Suprapubic skin (tissue), 4 donors: ENCODE measurements around the gene RPS6KA2. TPM values are rescaled to one million over a fixed set of nuclear protein-coding genes. Genes with fewer than 3 reads are reported as not detected.

Experiments
- DNase-seq, 2 donors: peaks; one replicate each; pipeline ENCODE4 v3.0.0-alpha.2; 2019; ENCODE audit warnings: low spot score in 2 of 2
- H3K27ac ChIP-seq: fragments of 200-600 bp; sonication (generic); one replicate; pipeline ENCODE4 v1.5.1; 2019
- H3K27me3 ChIP-seq: fragments of 200-600 bp; sonication (generic); one replicate; pipeline ENCODE4 v1.5.1; 2019
- H3K36me3 ChIP-seq: fragments of 200-600 bp; sonication (generic); one replicate; pipeline ENCODE4 v1.5.1; 2019
- H3K4me1 ChIP-seq: fragments of 200-600 bp; sonication (generic); one replicate; pipeline ENCODE4 v1.5.1; 2019
- H3K4me3 ChIP-seq: fragments of 200-600 bp; sonication (generic); one replicate; pipeline ENCODE4 v1.5.1; 2019; ENCODE audit warnings: mild to moderate bottlenecking
- H3K9me3 ChIP-seq: fragments of 200-600 bp; sonication (generic); one replicate; pipeline ENCODE4 v1.5.1; 2019
- EP300 ChIP-seq: sonication (generic); formaldehyde crosslinking; IDR thresholded peaks from one replicate; pipeline ENCODE4 v1.6.1; 2017; ENCODE audit warnings: antibody characterized with exemption
- POLR2A ChIP-seq, 2 donors: fragments of 450-650 bp; IDR thresholded peaks; one replicate each; pipeline ENCODE4 v1.6.1; 2017; ENCODE audit warnings: antibody characterized with exemption in 2 of 2, mild to moderate bottlenecking in 2 of 2, moderate library complexity in 2 of 2
- POLR2AphosphoS5 ChIP-seq, 3 donors: sonication (generic); formaldehyde crosslinking; IDR thresholded peaks; one replicate each; pipeline ENCODE4 v1.6.1; 2017; ENCODE audit warnings: antibody characterized with exemption in 3 of 3
- WGBS: methylation state at CpG from one replicate; pipeline ENCODE4 v1.1.5; 2018; 5-methylcytosine and 5-hydroxymethylcytosine counted together
- total RNA-seq, 4 donors: library from RNA; depleted of rRNA; stranded (reverse); fragments of >200 nt; gene quantifications; one replicate each; pipeline ENCODE4 v1.1.0, GENCODE V29; 2016
- TF ChIP-seq, protein P1 (sequence below), 2 donors: fragments of 200-600 bp in 1 of 2; fragments of 450-650 bp in 1 of 2; sonication (generic) in 1 of 2; IDR thresholded peaks; one replicate each; pipeline ENCODE4 v1.5.1; 2016 to 2019; ENCODE audit warnings: antibody characterized with exemption in 2 of 2, mild to moderate bottlenecking in 1 of 2, moderate library complexity in 1 of 2

RPS6KA2 gene
- total RNA-seq, 4 donors from 2014 or later: 24.2 to 38.5 (median 32.3) TPM

DNA sequence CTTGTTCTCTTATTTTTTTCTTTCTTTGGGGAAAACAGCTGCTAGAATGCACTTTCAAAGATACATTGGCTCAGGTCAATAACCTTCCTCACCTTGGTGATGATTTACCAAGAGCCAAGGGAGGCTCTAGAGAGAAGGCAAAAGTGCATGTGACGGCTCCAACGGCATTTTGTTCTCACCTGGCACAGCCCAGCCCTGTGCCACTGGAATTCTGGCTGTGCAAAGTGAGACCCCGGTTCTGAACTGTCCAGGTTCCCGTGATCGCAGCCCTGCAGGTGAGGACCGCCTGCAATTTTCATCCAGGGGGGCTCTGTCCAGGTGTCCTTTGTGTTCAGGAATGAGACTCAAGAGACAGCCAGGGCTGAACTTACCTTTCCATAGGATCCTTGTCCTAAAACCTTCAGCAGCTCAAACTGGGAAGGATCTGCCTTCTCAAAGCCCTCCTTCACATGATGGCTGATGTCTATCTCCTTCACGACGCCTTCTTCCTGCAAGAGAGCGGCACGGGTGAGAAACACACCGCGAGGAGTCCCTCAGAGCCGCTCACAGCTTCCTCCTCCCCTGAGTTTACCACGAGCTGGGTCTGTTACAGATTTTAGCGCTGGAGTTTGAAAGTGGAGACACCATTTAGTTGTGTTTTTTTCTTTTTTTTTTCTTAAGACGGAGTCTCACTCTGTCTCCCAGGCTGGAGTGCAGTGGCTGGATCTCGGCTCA lies 88.6 kb downstream of the RPS6KA2 start:
- WGBS: 90% methylated on average over 17 of the region's 17 CpGs
- Histone ChIP-seq H3K9me3 (no peaks in the 10 kb centered on the region), H3K27ac (no peak overlapping the region), H3K36me3 (peaks cover 17% of the 10 kb centered on the region), H3K4me3 (no peak overlapping the region), H3K4me1 (peaks cover 14% of the 10 kb centered on the region), H3K27me3 (no peaks in the 10 kb centered on the region)
- DNase-seq: no peak
- TF ChIP-seq POLR2AphosphoS5 (IDR thresholded peaks at IDR 0.05) (no peak), POLR2A (IDR thresholded peaks at IDR 0.05) (no peak), EP300 (no peak)
- TF ChIP-seq, protein P1, sequence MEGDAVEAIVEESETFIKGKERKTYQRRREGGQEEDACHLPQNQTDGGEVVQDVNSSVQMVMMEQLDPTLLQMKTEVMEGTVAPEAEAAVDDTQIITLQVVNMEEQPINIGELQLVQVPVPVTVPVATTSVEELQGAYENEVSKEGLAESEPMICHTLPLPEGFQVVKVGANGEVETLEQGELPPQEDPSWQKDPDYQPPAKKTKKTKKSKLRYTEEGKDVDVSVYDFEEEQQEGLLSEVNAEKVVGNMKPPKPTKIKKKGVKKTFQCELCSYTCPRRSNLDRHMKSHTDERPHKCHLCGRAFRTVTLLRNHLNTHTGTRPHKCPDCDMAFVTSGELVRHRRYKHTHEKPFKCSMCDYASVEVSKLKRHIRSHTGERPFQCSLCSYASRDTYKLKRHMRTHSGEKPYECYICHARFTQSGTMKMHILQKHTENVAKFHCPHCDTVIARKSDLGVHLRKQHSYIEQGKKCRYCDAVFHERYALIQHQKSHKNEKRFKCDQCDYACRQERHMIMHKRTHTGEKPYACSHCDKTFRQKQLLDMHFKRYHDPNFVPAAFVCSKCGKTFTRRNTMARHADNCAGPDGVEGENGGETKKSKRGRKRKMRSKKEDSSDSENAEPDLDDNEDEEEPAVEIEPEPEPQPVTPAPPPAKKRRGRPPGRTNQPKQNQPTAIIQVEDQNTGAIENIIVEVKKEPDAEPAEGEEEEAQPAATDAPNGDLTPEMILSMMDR (IDR thresholded peaks at IDR 0.05): no peak

- no peak for TF ChIP-seq POLR2AphosphoS5 (IDR thresholded peaks at IDR 0.05)
- no peak for TF ChIP-seq POLR2A (IDR thresholded peaks at IDR 0.05)
- TF ChIP-seq EP300: no peak
- TF ChIP-seq, protein P1 (IDR thresholded peaks at IDR 0.05): no peak
- no peak for DNase-seq
- peaks cover 26% of the 10 kb centered on the region for H3K36me3 ChIP-seq
- WGBS: 92% methylated on average over 17 of the region's 17 CpGs
- no peak overlapping the region for H3K4me3 ChIP-seq
- no peaks in the 10 kb centered on the region for H3K9me3 ChIP-seq
- H3K27me3 ChIP-seq: no peaks in the 10 kb centered on the region
- no peak overlapping the region for H3K27ac ChIP-seq
- no peaks in the 10 kb centered on the region for H3K4me1 ChIP-seq
Measured at GRCh38 chr6:166534658-166535406, 92.2 kb downstream of the RPS6KA2 start.

- Histone ChIP-seq H3K9me3 (no peaks in the 10 kb centered on the region), H3K4me1 (no peaks in the 10 kb centered on the region), H3K27ac (no peak overlapping the region), H3K36me3 (peaks cover 29% of the 10 kb centered on the region), H3K27me3 (no peaks in the 10 kb centered on the region), H3K4me3 (no peak overlapping the region)
- TF ChIP-seq, protein P1 (IDR thresholded peaks at IDR 0.05): no peak
- TF ChIP-seq POLR2A (IDR thresholded peaks at IDR 0.05): no peak
- TF ChIP-seq POLR2AphosphoS5 (IDR thresholded peaks at IDR 0.05): no peak
- no peak for TF ChIP-seq EP300
- WGBS: 91% methylated on average over 15 of the region's 15 CpGs
- no peak for DNase-seq
Measured at GRCh38 chr6:166533205-166533824, 93.7 kb downstream of the RPS6KA2 start.

- Histone ChIP-seq H3K4me3 (no peak overlapping the region), H3K27ac (no peak overlapping the region), H3K9me3 (no peaks in the 10 kb centered on the region), H3K4me1 (no peaks in the 10 kb centered on the region), H3K27me3 (no peaks in the 10 kb centered on the region), H3K36me3 (peaks cover 27% of the 10 kb centered on the region)
- TF ChIP-seq, protein P1 (IDR thresholded peaks at IDR 0.05): no peak
- WGBS: 96% methylated on average over 10 of the region's 12 CpGs
- no peak for DNase-seq
Measured at GRCh38 chr6:166532302-166532701, 94.7 kb downstream of the RPS6KA2 start.
